ENCODE measurements around the gene DPEP1. TPM values are rescaled to one million over a fixed set of nuclear protein-coding genes. Genes with fewer than 3 reads are reported as not detected.
"Not testable (repeated sequence)": the region's sequence is repeated elsewhere in the genome, so short reads cannot be mapped to it uniquely, and the experiment has no call there.

DPEP1 gene
- total RNA-seq, 1 experiment from 2014 or later, result 0.79 TPM

DNA sequence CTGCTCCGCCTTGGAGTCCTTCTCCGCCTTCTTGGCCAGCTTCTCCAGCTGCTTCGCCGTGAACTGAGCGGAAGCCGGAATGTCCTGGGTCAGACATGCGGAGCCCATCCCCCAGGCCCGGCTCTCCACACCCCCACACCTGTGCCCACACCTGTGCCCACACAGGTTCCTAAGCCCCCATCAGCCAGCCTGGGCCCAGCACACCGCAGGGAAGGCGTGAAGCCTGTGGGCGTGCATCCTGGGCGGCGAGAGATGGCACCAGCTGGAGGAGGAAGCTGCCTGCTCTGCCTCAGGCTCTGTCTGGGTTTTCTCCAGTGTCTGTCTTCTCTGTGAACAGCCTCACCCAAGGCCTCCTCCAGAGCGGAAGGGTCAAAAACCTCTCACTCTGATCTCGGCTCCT is 38.1 kb downstream of the DPEP1 start:
- DNase-seq (ENCODE audit: low read depth), result no peak

GRCh38 chr16:89653656-89654295 is 40.3 kb downstream of the DPEP1 start:
- DNase-seq (ENCODE audit: low read depth), result no peak

DNA sequence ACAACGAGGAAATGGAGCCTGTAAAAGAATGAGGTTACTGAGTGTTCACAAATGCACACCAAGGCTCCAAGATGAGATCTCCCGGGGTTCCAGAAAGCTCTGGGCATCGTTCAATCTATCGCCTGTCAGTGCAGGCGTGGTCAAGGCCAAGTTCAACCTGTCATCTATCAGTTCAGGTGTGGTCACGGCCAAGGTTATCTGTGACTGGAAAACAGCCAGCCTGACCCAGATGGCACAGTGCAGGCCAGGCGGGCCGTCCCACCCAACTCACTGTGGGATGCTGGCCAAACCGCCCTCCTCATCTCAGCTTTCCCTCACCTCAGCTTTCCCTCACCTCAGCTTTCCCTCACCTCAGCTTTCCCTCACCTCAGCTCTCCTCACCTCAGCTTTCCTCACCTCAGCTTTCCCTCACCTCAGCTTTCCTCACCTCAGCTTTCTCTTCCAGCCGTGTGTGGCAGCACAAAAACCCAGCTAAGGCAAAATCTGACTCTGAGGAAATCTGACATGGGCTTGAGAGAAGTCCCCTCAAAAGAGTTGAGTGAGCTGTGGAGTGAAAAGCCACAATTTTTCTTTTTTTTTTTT is 41.7 kb downstream of the DPEP1 start:
- no peak for DNase-seq (ENCODE audit: low read depth)

- no peak for DNase-seq (ENCODE audit: low read depth)
These were observed 43.1 kb downstream of the DPEP1 start for GRCh38 chr16:89656435-89657121.

DNA sequence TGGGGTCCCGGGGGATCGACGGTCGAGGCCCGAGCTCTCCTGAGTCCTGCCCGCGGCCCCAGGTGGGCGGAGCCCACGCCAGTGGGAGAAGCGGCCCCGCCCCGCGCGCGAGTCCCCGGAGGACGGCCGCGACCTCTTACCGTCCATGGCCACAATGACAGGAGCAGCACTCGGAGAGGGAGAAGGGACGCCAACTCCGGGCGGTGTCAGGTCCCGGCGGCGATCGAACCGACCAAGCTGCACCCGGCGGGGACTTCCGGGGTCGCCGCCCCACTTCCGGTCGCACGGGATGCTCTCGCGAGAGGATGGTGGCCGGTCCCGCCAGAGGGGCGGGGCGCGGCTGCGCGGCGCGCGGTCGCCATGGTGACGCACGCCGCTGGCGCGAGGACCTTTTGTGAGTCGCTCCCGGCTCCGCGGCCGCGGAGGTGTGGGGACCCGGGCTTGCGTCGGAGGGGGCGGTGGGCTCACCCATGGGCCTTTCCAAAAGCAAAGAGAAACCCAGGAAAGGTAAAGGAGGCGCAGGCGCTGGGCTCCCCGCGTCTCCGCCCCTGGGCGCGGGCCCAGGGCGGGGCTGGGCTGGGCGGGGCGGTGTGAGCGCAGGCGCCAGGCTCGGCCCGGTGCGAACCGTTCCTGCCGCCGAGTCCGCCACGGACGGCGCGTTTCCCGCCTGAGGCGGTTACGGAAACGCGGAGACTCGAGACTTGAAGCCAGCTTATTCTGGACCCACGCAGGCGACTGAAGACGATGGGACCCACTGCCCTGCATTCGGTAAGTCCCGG is 44.2 kb downstream of the DPEP1 start, which contains the start of the genes CHMP1A and SPATA33:
TSS of gene CHMP1A (minus strand) at position 267 of the 779 bp plus-strand sequence. CDS start at position 147, 120 bp downstream.
TSS of gene SPATA33 (plus strand) at position 395 of the 779 bp plus-strand sequence. CDS start at position 471, 76 bp downstream.
- peak; percentile 82 for DNase-seq (ENCODE audit: low read depth)

- DNase-seq (ENCODE audit: low read depth), result peak; percentile 34
These were observed 44.9 kb downstream of the DPEP1 start for GRCh38 chr16:89658221-89658879.

DNA sequence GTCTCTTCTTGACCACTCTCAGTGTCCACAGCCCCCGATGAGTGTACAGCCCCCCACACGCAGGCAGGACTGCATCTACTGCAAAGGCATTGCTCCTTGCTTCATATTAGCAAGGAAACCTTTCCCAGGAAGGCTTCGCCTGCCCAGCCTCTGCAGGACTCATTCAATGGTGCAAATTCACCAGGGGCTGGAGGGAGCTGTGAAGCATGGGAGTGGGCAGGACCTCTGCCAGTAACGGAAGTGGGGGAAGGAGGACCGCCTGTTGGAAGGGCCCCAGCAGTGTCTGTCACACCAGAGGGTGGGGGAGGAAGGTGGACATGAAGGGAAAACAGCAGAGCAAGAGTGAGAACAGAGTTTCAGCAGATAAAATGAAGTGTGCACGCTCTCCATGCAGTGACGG is 46.7 kb downstream of the DPEP1 start:
- no peak for DNase-seq (ENCODE audit: low read depth)

DNA sequence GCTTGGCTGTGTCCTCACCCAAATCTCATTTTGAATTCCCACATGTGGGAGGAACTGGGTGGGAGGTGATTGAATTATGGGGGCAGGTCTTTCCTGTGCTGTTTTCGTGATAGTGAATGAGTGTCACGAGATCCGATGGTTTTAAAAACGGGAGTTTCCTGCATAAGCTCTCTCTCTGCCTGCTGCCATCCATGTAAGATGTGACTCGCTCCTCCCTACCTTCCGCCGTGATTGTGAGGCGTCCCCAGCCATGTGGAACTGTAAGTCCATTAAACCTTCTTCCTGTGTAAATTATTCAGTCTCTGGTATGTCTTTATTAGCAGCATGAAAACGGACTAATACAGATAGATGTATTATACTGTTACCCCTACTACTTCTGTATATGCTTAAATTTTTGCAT is 47.8 kb downstream of the DPEP1 start:
- no peak for DNase-seq (ENCODE audit: low read depth)

- not testable (repeated sequence) for DNase-seq (ENCODE audit: low read depth)
These were observed 50.8 kb downstream of the DPEP1 start for GRCh38 chr16:89664238-89664637.

- not testable (repeated sequence) for DNase-seq (ENCODE audit: low read depth)
These were observed 53.6 kb downstream of the DPEP1 start for GRCh38 chr16:89667000-89667399.

- DNase-seq (ENCODE audit: low read depth), result no peak
These were observed 54.2 kb downstream of the DPEP1 start for GRCh38 chr16:89667633-89668032.

DNA sequence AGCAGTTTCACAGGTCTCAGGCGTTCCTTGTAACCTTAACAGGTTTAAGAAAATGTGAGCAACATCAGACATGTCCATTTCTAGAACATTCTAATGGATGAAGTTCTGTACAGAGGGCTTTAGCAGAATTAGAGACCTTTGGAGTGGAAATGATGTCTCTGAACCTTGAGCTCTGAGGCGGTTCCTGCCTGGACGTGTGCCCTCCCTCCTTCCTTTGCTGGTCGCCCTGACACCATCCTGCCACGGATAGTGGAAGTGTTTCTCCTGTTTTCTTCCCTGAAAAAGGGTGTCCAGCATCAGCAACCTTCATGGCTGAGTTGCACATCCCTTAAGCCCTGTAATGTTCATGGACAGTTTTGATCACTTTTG is 55.3 kb downstream of the DPEP1 start:
- DNase-seq (ENCODE audit: low read depth), result no peak

DNA sequence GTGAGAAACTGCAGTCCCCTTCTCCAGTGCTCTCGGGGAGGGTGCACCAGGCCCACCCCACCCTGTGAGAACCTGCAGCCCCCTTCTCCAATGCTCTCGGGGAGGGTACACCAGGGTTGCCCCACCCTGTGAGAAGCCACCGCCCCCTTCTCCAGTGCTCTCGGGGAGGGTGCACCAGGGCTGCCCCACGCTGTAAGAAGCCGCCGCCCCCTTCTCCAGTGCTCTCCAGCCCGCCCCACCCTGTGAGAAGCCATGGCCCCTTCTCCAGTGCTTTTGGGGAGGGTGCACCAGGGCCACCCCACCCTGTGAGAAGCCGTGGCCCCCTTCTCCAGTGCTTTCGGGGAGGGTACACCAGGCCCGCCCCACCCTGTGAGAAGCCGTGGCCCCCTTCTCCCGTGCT is 56.3 kb downstream of the DPEP1 start:
- DNase-seq (ENCODE audit: low read depth), result no peak

- peak; percentile 38 for DNase-seq (ENCODE audit: low read depth)
These were observed 57.3 kb downstream of the DPEP1 start for GRCh38 chr16:89670496-89671431.

- not testable (repeated sequence) for DNase-seq (ENCODE audit: low read depth)
These were observed 58.1 kb downstream of the DPEP1 start for GRCh38 chr16:89671565-89671964.

GRCh38 chr16:89672177-89672941 is 58.9 kb downstream of the DPEP1 start:
- DNase-seq (ENCODE audit: low read depth), result no peak

- no peak for DNase-seq (ENCODE audit: low read depth)
These were observed 64.8 kb downstream of the DPEP1 start for GRCh38 chr16:89678258-89678657.

GRCh38 chr16:89685916-89686315 is 72.5 kb downstream of the DPEP1 start:
- no peak for DNase-seq (ENCODE audit: low read depth)

GRCh38 chr16:89686520-89687091 is 73.2 kb downstream of the DPEP1 start, which contains the start of gene CDK10:
Gene CDK10, plus strand, starts transcription at chr16:89686689. Its CDS starts 22 bp downstream, at chr16:89686711.
- peak; percentile 87 for DNase-seq (ENCODE audit: low read depth)
